Breast epithelium (tissue), 4 donors: Measurements from ENCODE around the gene RETREG3. TPM values are rescaled to one million over a fixed set of nuclear protein-coding genes. Genes with fewer than 3 reads are reported as not detected.

Experiments used
- DNase-seq, 2 donors: peaks; one replicate each; pipeline ENCODE4 v3.0.0-alpha.2; 2019; ENCODE audit warnings: low spot score in 2 of 2
- H3K27ac ChIP-seq, 2 donors: fragments of 200-600 bp; sonication (generic) in 1 of 2; one replicate each; pipeline ENCODE4 v1.5.1; 2016 to 2019; ENCODE audit warnings: mild to moderate bottlenecking in 1 of 2
- H3K27me3 ChIP-seq, 2 donors: fragments of 200-600 bp; sonication (generic) in 1 of 2; one replicate each; pipeline versions ENCODE4 v1.5.1 to v1.6.0; 2017 to 2019; ENCODE audit warnings: control low read depth in 1 of 2, mild to moderate bottlenecking in 1 of 2
- H3K36me3 ChIP-seq: fragments of 200-600 bp; one replicate; pipeline ENCODE4 v1.5.1; 2019
- H3K4me1 ChIP-seq, 2 donors: fragments of 200-600 bp; sonication (generic); one replicate each; pipeline ENCODE4 v1.5.1; 2016 to 2019; ENCODE audit warnings: control low read depth in 1 of 2
- H3K4me3 ChIP-seq, 3 donors: fragments of 200-600 bp; sonication (generic); 1 replicate in 2 of 3; 2 replicates in 1 of 3; pipeline ENCODE4 v1.5.1; 2016 to 2019; ENCODE audit warnings: mild to moderate bottlenecking in 3 of 3, moderate library complexity in 2 of 3
- H3K9me3 ChIP-seq, 2 donors: fragments of 200-600 bp; sonication (generic) in 1 of 2; one replicate each; pipeline ENCODE4 v1.5.1; 2016 to 2019; ENCODE audit warnings: control low read depth in 1 of 2
- POLR2A ChIP-seq: fragments of 450-650 bp; IDR thresholded peaks from one replicate; pipeline ENCODE4 v1.6.1; 2016; ENCODE audit warnings: antibody characterized with exemption, mild to moderate bottlenecking, moderate library complexity
- POLR2AphosphoS5 ChIP-seq, 3 donors: sonication (generic); formaldehyde crosslinking; IDR thresholded peaks; one replicate each; pipeline ENCODE4 v1.6.1; 2017; ENCODE audit warnings: antibody characterized with exemption in 3 of 3
- intact Hi-C: fragments of 100-400 bp; cut with DNase I; formaldehyde crosslinking; loops from one replicate; pipeline ENCODE4 v1.15.1; 2023; ENCODE audit warnings: low total_unique reads
- total RNA-seq, 3 donors: library from RNA; depleted of rRNA; stranded (reverse); fragments of >200 nt; gene quantifications; one replicate each; pipeline ENCODE4 v1.1.0, GENCODE V29; 2016
- TF ChIP-seq, protein P1 (sequence below), 3 donors: fragments of 450-650 bp; IDR thresholded peaks; one replicate each; pipeline ENCODE4 v1.5.1; 2016 to 2017; ENCODE audit warnings: antibody characterized with exemption in 3 of 3, mild to moderate bottlenecking in 3 of 3, moderate library complexity in 3 of 3

The RETREG3 gene
- total RNA-seq, 3 donors from 2014 or later, result 58.7 to 85.8 (median 62.4) TPM

DNA sequence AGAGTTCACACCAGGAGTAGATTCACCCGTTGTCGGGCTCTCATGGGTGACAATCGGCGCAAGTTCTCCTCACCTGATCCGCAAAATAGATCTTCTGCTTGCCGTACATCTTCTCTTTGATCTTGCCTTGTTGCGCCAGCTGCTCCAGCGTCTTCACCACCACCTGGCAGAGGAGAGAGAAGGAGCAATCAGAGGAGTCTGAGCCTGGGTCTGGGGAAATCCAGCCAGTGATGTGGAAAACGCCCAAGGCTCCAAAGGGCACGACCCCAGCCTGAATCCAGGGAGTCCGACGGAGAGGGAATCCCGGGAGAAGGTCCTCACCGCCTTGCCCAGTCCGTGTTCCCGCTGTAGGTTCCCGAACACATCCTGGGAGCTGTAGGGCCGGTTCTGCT is 32.0 kb downstream of the RETREG3 start:
- H3K36me3 ChIP-seq, result peaks cover 7% of the 10 kb centered on the region
- no peak for DNase-seq
- H3K4me1 ChIP-seq, result no peaks in the 10 kb centered on the region
- TF ChIP-seq POLR2AphosphoS5 (IDR thresholded peaks at IDR 0.05) (no peak), POLR2A (no peak)
- TF ChIP-seq, protein P1, sequence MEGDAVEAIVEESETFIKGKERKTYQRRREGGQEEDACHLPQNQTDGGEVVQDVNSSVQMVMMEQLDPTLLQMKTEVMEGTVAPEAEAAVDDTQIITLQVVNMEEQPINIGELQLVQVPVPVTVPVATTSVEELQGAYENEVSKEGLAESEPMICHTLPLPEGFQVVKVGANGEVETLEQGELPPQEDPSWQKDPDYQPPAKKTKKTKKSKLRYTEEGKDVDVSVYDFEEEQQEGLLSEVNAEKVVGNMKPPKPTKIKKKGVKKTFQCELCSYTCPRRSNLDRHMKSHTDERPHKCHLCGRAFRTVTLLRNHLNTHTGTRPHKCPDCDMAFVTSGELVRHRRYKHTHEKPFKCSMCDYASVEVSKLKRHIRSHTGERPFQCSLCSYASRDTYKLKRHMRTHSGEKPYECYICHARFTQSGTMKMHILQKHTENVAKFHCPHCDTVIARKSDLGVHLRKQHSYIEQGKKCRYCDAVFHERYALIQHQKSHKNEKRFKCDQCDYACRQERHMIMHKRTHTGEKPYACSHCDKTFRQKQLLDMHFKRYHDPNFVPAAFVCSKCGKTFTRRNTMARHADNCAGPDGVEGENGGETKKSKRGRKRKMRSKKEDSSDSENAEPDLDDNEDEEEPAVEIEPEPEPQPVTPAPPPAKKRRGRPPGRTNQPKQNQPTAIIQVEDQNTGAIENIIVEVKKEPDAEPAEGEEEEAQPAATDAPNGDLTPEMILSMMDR (IDR thresholded peaks at IDR 0.05), result no peak
- intact Hi-C loops, result loop anchor here (10.0 kb wide), 1 partner anchor 98 kb away; the partner anchor contains the start of gene PLEKHH3
- H3K27ac ChIP-seq, result peak overlapping the region; percentile 76 to 80
- no peaks in the 10 kb centered on the region for H3K9me3 ChIP-seq
- no peaks in the 10 kb centered on the region for H3K27me3 ChIP-seq
- peak overlapping the region; percentile 54 to 67 (median 65) for H3K4me3 ChIP-seq

DNA sequence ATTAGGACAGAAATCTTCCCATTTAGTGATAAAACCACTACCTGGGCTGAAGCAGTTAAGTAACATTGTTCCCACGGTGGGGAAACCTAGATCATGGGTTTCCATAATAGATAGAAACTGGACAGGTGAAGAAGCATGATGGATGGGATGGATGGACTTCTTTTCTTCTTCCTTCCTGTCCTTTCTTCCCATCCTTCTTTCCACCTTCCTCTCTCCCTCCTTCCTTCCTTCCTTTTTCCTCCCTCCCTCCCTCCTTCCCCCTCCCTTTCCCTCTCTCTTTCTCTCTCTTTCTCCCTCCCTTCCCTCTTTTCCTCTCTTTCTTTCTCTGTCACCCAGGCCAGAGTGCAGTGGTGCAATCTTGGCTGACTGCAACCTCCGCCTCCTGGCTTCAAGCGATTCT is 34.7 kb downstream of the RETREG3 start:
- Histone ChIP-seq H3K4me3 (no peak overlapping the region), H3K36me3 (peaks cover 7% of the 10 kb centered on the region), H3K4me1 (no peaks in the 10 kb centered on the region), H3K27ac (no peak overlapping the region), H3K27me3 (no peaks in the 10 kb centered on the region), H3K9me3 (no peaks in the 10 kb centered on the region)
- no peak for DNase-seq
- TF ChIP-seq POLR2AphosphoS5 (IDR thresholded peaks at IDR 0.05), result no peak
- TF ChIP-seq, protein P1 (IDR thresholded peaks at IDR 0.05), result no peak
- TF ChIP-seq POLR2A, result no peak
- intact Hi-C loops, result loop anchor here (10.0 kb wide), 1 partner anchor 100 kb away; the partner anchor contains the start of gene PLEKHH3

DNA sequence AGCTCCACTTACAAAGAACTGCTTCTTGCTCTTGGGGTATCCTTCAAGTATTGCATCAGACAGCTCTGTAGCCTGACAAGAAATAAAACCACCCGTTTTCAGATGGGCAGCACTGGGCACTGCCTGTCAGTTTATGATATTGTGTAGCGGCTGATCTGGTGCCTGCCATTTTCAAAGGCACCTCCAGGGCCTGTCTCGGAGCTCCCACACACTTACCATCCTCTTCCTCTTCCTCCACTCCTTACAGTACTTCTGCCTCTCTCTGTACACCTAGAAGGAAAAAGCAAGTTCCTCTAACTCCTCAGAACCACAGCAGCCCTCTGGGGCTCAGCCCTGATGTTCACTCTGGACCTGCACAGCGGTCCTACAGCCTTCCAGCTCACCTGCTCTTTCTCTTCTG is 36.1 kb downstream of the RETREG3 start:
- Histone ChIP-seq H3K9me3 (no peaks in the 10 kb centered on the region), H3K4me1 (peaks cover 0 to 5% of the 10 kb centered on the region in 2 donors), H3K27ac (no peak overlapping the region), H3K36me3 (peaks cover 13% of the 10 kb centered on the region), H3K27me3 (no peaks in the 10 kb centered on the region), H3K4me3 (no peak overlapping the region)
- TF ChIP-seq, protein P1 (IDR thresholded peaks at IDR 0.05), result no peak
- TF ChIP-seq POLR2A (no peak), POLR2AphosphoS5 (IDR thresholded peaks at IDR 0.05) (no peak)
- intact Hi-C loops, result loop anchor here (10.0 kb wide), 1 partner anchor 102 kb away; the partner anchor contains the start of gene PLEKHH3
- no peak for DNase-seq

DNA sequence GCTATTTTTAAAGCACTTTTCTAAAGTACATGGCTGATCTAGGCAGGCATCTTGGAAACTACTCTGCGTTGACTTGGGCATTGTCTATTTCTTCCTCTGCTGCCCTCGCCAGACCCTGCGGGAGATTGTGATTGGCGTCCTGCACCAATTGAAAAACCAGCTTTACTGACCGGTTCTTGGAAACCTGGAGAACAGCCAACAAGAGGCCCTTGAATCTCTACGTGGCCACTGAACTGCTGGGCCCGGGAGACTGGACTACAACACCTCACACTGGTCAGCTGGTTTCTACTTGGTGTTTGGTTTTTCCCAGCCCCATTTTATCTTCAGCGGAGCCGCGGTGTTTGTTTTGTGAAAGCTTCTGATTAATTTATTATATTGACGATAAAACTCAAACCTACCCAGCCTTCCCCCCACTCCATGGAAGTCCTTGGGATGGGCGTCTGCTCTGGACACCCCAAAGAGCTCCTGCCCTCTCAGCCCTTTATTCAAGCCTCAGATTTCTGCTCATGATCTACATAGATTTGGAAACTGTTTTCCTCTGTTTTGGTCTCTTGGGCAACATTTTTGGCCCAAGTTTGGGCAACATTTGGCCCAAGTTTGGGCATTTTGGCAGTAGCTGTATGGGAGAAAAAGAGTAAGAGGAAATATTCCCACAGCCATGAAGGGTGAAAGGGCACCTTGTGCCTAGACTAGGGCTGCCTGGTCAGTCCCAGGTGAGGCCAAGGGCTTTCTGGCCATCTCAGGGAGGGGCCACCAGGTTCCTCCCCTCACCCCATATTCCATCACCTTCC is 37.5 kb downstream of the RETREG3 start:
- Histone ChIP-seq H3K9me3 (no peaks in the 10 kb centered on the region), H3K27ac (peak overlapping the region; percentile 26 to 64), H3K27me3 (no peaks in the 10 kb centered on the region), H3K4me1 (peaks cover 0 to 11% of the 10 kb centered on the region in 2 donors), H3K36me3 (peaks cover 13% of the 10 kb centered on the region), H3K4me3 (no peak overlapping the region)
- DNase-seq, result no peak
- intact Hi-C loops, result loop anchor here (10.0 kb wide), 1 partner anchor 103 kb away; the partner anchor contains the start of gene PLEKHH3
- TF ChIP-seq, protein P1 (IDR thresholded peaks at IDR 0.05), result no peak
- TF ChIP-seq POLR2A, result no peak
- no peak for TF ChIP-seq POLR2AphosphoS5 (IDR thresholded peaks at IDR 0.05)
